Measurements from ENCODE around the gene MYO5C.

DNA sequence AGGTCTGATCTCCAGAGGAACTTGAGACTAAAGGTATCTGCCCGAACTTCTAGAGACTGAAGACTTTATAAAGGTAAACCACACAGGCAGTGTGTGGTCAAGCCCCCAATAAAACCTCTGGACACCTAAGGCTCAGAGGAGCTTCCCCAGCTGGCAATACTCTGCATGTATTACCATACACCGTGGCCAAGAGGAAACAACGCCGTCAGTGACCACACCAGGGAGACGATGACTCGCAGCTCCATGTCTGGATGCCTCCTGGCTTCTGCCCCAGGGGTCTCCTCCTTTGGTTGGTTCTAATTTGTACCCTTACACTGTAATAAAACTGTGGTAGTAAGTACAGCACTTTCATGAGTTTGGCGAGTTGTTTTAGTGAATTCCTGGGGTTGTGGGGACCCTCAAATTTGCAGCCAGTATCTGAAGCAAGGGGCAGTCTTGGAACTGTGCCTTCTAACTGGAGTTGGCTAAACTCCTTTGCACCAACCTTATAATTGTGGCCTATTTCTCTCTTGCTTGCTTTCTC, 150.9 kb downstream of the MYO5C start:
- TF ChIP-seq, protein P1, sequence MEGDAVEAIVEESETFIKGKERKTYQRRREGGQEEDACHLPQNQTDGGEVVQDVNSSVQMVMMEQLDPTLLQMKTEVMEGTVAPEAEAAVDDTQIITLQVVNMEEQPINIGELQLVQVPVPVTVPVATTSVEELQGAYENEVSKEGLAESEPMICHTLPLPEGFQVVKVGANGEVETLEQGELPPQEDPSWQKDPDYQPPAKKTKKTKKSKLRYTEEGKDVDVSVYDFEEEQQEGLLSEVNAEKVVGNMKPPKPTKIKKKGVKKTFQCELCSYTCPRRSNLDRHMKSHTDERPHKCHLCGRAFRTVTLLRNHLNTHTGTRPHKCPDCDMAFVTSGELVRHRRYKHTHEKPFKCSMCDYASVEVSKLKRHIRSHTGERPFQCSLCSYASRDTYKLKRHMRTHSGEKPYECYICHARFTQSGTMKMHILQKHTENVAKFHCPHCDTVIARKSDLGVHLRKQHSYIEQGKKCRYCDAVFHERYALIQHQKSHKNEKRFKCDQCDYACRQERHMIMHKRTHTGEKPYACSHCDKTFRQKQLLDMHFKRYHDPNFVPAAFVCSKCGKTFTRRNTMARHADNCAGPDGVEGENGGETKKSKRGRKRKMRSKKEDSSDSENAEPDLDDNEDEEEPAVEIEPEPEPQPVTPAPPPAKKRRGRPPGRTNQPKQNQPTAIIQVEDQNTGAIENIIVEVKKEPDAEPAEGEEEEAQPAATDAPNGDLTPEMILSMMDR (IDR thresholded peaks at IDR 0.05; ENCODE audit: insufficient read depth, low read depth, low read length), result no peak
- TF ChIP-seq EZH2 (IDR thresholded peaks at IDR 0.05; ENCODE audit: insufficient read depth, low read length), result no peak

Measured in astrocyte (in vitro differentiated cells and primary cell).